Superior temporal gyrus (tissue), 1 donor: ENCODE results near the gene PDZD4.

Experiments
- DNase-seq: peaks from one replicate; pipeline ENCODE4 v3.0.0-alpha.2; 2016; ENCODE audit errors: extremely low spot score

The PDZD4 gene

DNA sequence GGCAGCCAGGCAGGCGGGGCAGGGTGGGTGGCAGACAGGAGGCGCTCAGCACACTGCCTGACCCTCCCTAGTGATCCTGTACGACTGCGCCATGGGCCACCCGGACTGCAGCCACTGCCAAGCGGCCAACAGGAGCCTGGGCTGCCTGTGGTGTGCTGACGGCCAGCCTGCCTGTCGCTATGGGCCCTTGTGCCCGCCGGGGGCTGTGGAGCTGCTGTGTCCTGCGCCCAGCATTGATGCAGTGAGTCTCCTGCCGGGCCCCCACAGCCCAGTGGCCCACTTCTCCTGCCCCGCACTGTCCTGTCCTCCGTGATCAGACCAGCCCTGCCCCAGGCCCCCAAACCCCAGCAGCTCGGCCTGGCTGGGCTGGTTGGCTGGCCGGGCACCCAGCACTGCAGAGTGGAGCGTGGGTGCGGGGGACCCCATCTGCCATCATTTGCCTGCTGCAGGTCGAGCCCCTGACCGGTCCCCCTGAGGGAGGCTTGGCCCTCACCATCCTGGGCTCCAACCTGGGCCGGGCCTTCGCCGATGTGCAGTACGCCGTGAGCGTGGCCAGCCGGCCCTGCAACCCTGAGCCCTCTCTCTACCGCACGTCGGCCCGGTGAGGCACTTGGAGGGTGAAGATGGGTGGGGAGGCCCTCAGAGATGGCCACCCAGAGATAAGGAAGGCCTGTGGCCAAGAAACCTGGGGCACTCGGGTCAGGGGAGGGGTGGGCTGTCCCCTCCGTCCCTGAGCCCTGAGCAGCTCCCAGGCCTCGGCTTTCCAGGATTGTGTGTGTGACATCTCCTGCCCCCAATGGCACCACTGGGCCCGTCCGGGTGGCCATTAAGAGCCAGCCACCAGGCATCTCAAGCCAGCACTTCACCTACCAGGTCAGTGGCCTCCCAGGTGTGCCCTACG is 58.7 kb downstream of the PDZD4 start:
- DNase-seq: no peak

DNA sequence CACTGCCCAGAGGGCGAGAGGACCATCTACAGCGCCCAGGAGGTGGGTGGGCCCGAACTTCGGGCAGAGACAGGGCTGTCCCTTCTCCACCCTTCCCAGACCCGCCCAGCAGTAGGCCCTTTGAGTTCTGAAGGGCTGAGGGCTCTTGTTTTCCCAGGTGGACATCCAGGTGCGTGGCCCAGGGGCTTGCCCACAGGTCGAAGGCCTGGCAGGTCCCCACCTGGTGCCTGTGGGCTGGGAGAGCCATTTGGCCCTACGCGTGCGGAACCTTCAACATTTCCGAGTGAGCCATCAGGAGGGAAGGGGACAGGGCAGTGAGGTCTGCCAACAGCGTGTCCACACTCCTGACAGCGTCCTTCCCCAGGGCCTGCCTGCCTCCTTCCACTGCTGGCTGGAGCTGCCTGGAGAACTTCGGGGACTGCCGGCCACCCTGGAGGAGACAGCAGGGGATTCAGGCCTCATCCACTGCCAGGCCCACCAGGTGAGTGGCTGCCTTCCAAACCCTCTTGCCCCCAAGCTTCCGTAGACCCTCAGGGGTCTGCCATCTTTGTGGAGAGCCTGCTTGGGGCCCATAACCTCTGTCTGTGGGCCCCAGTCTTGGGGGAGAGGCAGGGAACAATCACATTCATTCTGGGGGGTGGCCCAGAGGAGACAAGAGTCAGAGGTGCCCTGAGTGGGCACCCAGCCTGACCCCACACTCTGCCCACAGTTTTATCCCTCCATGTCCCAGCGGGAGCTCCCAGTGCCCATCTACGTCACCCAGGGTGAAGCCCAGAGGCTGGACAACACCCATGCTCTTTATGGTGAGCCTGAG is 59.5 kb downstream of the PDZD4 start:
- no peak for DNase-seq

DNA sequence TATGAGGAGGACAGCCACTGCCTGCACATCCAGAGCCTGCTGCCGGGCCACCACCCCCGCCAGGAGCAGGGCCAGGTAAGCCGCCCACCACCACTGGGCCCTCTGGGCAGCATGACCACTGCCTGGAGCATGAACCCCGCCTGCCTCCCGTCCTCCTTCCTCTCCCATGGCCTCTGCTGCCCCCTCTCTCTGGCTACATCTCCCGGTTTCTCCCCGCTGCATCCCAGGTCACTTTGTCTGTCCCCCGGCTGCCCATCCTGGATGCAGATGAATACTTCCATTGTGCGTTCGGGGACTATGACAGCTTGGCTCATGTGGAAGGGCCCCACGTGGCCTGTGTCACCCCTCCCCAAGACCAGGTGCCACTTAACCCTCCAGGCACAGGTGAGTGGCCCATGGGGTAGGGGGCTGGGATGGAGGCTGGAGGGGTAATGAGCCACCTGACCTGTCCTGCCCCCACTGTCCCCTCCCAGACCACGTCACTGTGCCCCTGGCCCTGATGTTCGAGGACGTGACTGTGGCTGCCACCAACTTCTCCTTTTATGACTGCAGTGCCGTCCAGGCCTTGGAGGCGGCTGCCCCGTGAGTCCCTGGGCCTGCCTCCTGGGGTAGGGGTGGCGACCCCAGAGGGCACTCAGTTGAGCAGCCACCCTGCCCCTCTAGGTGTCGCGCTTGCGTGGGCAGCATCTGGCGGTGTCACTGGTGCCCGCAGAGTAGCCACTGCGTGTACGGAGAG is 60.3 kb downstream of the PDZD4 start:
- DNase-seq: no peak

DNA sequence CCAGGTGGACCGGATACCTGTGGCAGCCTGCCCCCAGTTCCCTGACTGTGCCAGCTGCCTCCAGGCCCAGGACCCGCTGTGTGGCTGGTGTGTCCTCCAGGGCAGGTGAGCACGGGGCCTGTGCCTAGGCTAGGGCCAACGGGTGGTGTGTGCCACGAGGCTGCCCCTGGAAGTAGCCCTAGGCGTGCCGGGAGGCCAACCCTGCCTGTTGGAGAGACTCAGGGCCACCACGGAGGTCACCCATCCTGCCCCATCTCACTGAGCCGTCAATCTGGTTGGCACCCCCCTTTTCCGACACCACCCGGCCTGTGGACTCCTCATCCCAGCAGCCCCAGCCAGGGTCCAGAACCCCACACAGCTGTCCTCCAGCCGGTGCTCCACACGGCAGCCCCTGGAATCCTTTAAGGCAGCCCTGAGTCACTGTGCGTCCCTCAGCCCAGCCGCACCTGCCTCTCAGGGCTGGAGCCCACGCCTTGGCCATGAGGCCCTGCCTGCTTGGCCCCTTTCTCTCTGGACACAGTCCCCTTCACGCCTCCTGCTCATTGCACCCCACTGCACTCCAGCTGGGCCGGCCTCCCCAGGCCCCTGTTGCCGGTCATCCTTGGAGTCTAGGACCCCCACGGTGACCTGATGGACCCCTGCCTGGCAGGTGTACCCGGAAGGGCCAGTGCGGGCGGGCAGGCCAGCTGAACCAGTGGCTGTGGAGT is 61.0 kb downstream of the PDZD4 start:
- no peak for DNase-seq

DNA sequence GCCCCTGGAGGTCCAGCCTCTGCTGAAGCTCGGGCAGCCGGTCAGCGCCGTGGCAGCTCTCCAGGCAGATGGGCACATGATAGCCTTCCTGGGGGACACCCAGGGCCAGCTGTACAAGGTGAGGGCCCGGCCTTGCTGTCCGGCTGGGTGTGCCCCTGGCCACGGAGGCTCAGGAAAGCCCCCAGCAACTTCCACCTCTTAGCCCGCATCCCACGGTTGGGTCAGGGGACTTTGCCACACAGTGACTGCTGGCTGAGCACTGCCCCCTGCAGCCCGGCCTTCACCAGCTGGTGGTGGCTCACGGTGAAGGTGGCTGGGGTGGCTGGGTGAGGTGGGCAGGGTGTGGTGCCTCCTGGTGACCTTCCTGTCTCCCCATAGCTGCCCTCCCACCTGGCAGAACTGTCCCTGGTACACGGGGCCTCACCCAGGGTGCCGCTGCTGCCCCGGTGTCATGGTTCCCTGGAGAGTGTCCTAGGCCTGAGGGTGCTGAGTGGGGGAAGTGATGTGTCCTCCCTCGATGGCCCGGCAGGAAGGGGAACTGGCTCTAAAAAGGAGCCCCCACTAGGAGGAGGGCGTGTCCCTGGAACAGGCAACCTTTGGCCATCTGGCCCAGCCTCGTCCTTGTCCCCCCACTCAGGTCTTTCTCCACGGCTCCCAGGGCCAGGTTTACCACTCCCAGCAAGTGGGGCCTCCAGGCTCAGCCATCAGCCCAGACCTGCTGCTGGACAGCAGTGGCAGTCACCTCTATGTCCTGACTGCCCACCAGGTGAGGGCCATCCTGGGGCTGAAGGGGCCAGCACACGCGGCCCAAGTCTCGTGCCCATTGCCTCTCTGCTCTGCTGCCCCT is 61.8 kb downstream of the PDZD4 start:
- DNase-seq: no peak

DNA sequence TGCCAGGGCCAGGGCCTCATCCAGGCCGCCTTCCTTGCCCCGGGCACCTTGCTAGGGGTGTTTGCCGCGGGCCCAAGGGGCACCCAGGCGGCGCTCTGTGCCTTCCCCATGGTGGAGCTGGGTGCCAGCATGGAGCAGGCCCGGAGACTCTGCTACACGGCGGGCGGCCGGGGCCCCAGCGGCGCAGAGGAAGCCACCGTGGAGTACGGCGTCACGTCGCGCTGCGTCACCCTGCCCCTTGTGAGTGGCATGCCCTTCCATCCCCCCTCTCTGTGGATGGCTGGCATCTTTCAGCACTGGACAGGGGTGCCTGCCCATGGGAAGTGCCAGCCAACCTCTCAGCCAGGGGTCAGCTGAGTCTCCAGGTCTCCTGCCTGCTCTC is 62.7 kb downstream of the PDZD4 start:
- DNase-seq: no peak

DNA sequence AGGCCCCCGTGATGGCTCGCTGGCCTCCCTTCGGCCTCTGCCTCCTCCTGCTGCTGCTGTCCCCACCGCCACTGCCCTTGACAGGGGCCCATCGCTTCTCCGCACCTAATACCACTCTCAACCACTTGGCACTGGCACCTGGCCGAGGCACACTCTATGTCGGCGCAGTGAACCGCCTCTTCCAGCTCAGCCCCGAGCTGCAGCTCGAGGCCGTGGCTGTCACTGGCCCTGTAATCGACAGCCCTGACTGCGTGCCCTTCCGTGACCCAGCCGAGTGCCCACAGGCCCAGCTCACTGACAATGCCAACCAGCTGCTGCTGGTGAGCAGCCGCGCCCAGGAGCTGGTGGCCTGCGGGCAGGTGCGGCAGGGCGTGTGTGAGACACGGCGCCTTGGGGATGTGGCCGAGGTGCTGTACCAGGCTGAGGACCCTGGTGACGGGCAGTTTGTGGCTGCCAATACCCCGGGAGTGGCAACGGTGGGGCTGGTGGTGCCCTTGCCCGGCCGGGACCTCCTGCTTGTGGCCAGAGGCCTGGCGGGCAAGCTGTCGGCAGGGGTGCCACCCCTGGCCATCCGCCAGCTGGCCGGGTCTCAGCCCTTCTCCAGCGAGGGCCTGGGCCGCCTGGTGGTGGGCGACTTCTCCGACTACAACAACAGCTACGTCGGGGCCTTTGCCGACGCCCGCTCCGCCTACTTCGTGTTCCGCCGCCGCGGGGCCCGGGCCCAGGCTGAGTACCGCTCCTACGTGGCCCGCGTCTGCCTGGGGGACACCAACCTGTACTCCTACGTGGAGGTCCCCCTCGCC is 63.3 kb downstream of the PDZD4 start:
- DNase-seq: no peak

DNA sequence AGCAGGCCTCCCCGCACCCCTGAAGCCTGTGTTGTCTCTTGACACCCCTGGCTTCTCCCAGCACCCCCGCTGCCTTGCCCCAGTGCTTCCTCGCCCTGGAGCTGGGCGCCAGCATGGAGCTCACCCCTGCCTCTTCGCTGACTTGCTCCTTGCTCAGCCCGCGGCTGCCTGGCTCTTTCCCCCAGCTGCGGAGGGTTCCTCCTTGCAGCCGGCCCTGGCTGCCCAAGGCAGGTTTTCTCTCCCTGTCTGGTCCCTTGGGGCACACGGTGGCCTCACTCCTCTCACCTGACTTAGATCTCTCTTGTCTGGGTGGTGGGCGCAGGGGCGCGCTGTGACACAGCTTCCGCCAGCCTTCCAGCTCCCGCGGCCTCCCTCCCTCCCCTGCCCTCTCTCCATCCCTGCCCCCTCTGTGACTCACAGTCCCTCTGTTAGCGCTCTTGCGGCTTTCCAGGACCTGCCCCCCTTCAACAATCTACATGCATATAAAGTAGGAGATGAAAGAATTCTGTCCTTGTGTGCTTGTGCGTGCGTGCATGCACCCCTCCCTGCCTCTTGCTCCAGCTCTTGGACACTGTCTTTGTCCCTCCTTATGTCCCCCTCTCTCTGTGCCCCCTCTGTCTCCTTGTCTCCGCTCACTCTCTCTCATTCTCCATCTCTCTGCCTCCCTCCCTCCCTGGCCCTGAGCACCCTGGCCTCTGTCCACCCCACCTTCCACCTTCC is 64.1 kb downstream of the PDZD4 start:
- peak; percentile 56 for DNase-seq

DNA sequence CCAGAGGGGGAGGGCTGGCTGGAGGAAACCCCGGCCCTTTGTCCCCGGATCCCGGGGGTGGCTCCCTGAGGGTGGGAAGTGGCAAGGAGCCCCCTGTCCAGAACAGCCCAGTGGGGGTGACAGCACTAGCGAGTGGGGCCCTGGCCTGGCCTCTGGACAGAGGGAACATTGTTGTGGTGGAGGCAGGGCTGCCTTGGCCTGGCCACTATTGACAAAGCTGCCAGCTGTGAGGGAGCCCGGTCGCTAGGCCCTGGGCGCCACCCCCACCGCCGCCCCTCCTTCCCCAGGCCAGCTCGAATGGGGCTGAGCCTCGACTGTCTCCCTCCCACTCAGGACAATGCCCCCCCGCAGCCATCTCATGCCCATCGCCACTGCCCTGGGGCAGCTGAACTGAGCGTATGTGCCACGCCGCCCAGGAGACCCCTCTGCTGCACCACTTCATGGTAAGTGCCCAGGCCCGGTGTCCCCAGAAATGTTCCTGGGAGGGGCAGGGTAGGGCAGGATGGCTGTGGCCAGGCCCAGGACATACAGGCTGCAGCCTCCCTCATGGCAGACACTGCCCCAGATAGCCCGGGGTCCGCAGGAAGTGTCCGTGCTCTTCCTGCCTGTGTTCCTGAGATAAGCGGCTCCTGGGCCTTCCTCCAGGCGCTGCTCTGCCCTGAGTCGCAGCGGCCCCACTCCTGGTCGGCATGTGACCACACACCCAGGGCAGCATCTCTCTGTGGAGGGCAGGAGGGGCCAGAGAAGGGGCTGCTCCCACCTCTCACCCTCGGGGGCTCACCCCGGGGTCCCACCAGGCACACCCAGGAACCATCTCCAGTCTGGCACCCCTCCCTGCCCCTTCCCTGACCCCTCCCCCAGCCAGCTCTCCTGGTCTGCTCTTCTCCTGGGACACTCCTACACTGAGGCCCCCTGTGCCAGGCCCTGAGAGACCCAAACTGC is 64.9 kb downstream of the PDZD4 start:
- peak; percentile 89 for DNase-seq

DNA sequence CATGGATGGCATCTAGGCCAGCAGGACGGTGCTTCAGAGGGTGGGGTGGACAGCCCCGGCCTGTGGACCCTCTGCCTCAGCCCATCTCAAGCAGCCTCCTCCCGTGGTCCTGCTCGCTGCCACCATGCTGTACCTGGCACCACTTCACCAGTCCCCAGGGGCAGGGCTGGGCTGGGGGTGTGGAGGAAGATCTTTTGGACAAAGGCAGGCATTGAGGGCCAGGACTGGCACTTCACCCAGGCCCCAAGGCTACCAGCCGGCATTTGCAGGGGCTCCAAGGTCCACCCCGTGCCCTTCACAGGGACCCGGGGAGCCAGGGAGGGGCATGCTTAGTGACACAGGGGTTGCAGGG is 65.6 kb downstream of the PDZD4 start:
- no peak for DNase-seq

DNA sequence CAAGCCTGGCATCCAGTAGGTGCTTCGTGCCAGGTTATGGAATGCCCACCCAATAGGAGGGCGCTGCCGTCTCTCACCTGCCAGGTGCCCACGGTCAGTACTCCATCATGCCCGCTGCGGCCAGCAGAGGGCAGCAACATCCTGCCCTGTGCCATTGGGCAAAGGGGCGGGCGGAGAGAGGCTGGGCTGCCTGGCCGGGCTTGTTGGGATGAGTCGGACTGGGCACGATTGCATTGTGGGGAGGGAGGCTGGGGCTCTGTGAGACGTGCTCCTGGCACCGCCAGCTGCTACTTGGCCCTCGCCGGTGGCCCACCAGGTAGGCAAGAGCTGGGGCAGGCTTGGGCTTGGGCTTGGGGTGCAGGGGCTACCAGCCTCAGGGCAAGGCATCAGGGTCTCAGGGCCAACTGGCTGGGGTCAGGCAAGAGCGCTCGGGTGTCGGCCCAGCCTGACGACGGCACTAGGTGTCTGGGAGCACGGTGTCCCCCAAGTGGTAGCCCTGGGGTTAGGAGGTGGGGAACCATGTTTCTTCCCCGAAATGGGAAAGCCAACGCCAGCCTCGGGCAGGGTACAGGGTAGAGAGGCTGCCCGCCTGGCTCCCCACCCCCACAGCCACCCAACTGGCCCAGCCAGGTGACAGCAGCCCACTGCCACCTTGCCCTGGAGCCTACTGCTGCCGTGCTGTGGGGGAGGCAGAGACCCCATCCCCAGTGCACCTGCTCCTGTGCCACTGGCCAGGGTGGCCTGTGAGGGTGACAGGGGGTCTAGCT is 66.2 kb downstream of the PDZD4 start, which contains the start of gene PLXNB3:
Gene PLXNB3 (plus strand): TSS at position 261 of the 767 bp plus-strand sequence. CDS start 1,287 bp downstream, outside the sequence.
- DNase-seq: peak; percentile 81

DNA sequence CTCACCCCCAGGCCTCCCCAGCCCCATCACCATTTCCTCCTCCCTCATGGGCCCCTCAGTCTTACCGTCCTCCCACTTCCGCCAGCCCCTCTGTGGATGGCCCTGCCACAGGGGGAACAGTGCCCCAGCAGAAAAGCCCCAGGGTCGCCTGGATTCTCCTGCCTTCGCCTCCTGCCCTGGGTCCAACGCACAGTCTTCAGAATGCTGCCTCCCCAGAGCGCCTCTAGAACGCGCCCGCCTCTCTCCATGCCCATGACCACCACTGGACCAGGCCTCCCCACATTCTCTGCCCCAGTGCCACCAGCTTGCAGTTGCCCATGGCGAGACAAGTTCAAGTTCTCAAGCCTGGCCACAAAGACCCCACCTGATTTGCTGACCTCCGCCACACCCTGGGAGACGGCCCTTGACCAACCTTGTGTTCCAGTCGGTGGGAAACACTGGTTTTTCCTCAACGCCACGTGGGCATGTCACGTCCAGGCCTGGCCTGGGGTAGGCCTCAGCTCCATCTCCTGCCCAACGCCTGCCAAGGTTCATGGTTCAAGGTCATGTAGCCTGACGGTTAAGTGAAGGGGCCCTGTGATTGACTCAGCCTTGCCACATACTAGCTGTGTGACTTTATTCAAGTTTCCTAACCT is 66.9 kb downstream of the PDZD4 start:
- DNase-seq: no peak

DNA sequence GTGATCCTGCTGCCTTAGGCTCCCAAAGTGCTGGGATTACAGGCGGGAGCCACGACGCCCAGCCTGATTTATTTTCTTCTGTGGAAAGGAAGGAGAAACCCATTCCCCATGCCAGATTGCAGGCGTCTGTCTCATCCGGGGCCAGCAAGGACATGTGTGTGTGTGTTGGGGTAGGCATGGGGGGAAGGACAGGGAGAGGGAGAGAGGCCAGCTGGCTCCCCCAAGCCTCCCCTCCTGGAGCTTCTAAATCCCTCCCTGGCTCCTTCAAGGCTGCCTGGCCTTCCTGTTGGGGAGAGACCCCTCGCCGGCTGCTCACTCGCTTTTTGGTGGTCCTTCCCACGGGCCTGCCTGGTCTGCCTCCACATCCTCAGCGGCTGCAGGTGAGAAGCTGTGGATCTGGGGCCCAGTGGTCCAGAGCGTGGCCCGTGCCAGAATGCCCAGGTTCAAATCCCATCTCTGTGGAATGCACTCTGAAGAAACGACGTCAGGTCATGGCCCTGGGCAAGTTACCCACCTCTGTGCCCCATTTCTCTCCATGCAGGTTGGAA is 67.6 kb downstream of the PDZD4 start:
- DNase-seq: no peak

DNA sequence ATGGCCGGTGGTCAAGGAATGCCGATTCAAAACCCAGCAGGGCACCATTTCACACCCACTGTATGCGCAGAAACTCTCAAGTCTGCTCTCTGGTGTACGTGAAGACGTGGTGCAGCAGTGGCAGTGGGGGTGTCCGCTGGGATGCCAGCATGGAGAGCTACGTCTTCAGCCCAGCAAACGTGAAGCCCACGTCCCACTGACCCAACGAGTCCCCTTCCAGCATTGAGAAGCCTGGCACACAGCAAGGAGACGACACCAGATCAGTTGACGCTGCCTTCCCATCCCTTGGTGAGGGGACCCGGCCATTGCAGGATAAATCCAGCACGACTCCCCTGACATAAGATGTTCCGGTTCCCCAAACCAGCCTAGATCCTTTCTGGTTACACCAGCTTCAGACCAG is 68.5 kb downstream of the PDZD4 start:
- DNase-seq: no peak

DNA sequence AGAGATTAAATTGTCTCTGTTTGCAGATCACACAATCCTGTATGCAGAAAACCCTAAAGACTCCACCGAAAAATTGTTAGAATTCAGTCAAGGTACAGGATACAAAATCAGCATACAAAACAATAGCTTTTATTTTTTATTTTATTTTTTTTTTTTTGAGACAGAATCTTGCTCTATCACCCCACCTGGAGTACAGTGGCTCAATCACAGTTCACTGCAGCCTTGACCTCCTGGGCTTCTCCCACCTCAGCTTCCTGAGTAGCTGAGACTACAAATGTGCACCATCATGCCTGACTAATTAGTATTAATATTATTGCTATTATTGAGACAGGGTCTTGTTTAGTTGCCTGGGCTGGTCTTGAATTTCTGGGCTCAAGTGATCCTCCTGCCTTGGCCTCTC is 75.2 kb downstream of the PDZD4 start:
- no peak for DNase-seq
